Astrocyte (in vitro differentiated cells and primary cell): Measurements from ENCODE around the gene ABCA7.

ENCODE experiments used
- EZH2 ChIP-seq: IDR thresholded peaks from 2 replicates; pipeline ENCODE4 v1.6.1; 2012; ENCODE audit warnings: mild to moderate bottlenecking, low read length, inconsistent platforms; ENCODE audit not compliant: insufficient read depth
- TF ChIP-seq, protein P1 (sequence below): IDR thresholded peaks from 2 replicates; pipeline ENCODE4 v1.5.1; 2011; ENCODE audit warnings: low read depth, mild to moderate bottlenecking, inconsistent platforms, low read length, moderate library complexity; ENCODE audit not compliant: insufficient read depth

DNA sequence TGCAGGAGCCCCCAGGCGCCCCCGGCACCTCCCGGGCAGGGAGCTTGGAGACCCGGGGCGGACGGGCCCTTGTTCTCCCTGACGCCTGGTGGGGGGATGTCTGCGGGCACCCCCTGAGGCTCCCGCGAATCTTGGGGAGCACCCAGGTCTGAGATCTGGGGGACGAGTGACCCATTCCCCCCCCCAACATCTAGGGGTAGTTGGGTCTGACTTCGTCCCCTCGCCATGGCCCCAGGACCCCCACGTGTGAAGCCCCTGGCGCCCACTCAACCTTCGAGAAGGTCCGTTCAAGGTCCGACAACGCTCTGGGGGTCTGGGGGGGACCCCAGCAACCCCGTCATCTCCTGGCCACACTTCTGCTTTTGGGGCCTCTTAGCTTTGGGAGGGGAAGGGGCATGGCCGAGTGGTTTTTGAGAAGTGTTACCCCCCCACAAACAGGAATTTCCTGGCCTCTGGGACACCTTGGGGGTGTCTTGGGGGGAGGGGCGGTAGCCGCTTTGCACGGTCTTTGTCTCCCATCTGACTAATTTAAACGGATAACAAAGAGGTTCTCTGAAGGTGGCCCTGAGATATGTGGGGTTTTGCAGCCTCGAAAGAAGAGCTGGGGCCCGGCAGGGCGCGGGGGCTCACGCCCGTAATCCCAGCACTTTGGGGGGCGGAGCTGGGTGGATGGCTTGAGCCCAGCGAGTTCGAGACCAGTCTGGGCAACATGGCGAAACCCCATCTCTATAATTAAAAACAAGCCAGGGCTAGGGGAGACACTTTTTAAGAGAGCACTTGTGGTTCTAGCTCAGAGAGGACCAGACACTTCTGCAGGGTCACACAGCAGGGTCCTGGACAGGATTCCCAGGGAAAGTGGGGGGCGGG, 12.9 kb upstream of the ABCA7 start:
- TF ChIP-seq, protein P1, sequence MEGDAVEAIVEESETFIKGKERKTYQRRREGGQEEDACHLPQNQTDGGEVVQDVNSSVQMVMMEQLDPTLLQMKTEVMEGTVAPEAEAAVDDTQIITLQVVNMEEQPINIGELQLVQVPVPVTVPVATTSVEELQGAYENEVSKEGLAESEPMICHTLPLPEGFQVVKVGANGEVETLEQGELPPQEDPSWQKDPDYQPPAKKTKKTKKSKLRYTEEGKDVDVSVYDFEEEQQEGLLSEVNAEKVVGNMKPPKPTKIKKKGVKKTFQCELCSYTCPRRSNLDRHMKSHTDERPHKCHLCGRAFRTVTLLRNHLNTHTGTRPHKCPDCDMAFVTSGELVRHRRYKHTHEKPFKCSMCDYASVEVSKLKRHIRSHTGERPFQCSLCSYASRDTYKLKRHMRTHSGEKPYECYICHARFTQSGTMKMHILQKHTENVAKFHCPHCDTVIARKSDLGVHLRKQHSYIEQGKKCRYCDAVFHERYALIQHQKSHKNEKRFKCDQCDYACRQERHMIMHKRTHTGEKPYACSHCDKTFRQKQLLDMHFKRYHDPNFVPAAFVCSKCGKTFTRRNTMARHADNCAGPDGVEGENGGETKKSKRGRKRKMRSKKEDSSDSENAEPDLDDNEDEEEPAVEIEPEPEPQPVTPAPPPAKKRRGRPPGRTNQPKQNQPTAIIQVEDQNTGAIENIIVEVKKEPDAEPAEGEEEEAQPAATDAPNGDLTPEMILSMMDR: no peak
- TF ChIP-seq EZH2: no peak
